Spinal cord (tissue), 10 donors: ENCODE results near the gene CNOT3. TPM values are rescaled to one million over a fixed set of nuclear protein-coding genes. Genes with fewer than 3 reads are reported as not detected.

Experiments used
- DNase-seq, 6 donors: peaks; one replicate each; pipeline versions ENCODE4 v3.0.0 to v3.0.0-alpha.2; 2013 to 2015; ENCODE audit warnings: low spot score in 6 of 6, low read depth in 4 of 6
- H3K27ac ChIP-seq: one replicate; pipeline ENCODE4 v1.5.1; 2013; ENCODE audit warnings: low read depth, low read length, control low read depth
- H3K27me3 ChIP-seq: one replicate; pipeline ENCODE4 v1.6.1; 2013; ENCODE audit warnings: low read length; ENCODE audit not compliant: control insufficient read depth, insufficient read depth
- H3K36me3 ChIP-seq: one replicate; pipeline ENCODE4 v1.6.1; 2013; ENCODE audit warnings: low read length; ENCODE audit not compliant: control insufficient read depth, insufficient read depth
- H3K4me1 ChIP-seq: one replicate; pipeline ENCODE4 v1.6.1; 2013; ENCODE audit warnings: low read length; ENCODE audit not compliant: control insufficient read depth, insufficient read depth
- H3K4me3 ChIP-seq: one replicate; pipeline ENCODE4 v1.5.1; 2013; ENCODE audit warnings: low read depth, low read length, control low read depth
- H3K9me3 ChIP-seq: one replicate; pipeline ENCODE4 v1.6.1; 2013; ENCODE audit warnings: low read length; ENCODE audit not compliant: control insufficient read depth, insufficient read depth
- WGBS: methylation state at CpG from one replicate; pipeline ENCODE4 v1.1.5; 2013; ENCODE audit warnings: missing lambda C conversion rate; ENCODE audit not compliant: insufficient coverage; 5-methylcytosine and 5-hydroxymethylcytosine counted together
- polyA plus RNA-seq, 2 donors: library from polyadenylated mRNA; unstranded; fragments of 120-200 nt; gene quantifications; one replicate each; pipeline ENCODE4 v1.2.1, GENCODE V29; 2013; ENCODE audit not compliant: insufficient read length in 2 of 2
- total RNA-seq, 2 donors: library from RNA; depleted of rRNA in 1 of 2; stranded (reverse); fragments of 120-200 nt in 1 of 2; fragments of >200 nt in 1 of 2; gene quantifications; one replicate each; pipeline versions ENCODE4 v1.2.3 to v1.2.4, GENCODE V29; 2013 to 2014
- donor health status: healthy.

Gene CNOT3
- total and polyA plus RNA-seq, 4 donors: 7.2 to 62.9 (median 36.7) TPM

GRCh38 chr19:54115109-54116063 is 22.2 kb upstream of the CNOT3 start, which contains the start of the genes PRPF31 and TFPT:
Gene PRPF31 (plus strand): TSS chr19:54115754. CDS start chr19:54118279, 2,525 bp downstream.
Gene TFPT (minus strand): TSS chr19:54115657. CDS start chr19:54115269, 388 bp downstream.
- H3K27ac ChIP-seq: peak within 1 kb of the TSS; percentile 94
- WGBS: 0% methylated on average over 51 of the region's 60 CpGs
- H3K4me1 ChIP-seq: peaks cover 23% of the 10 kb centered on the region
- DNase-seq: peak; percentile 98 to 100 (median 100)
- no peaks in the 10 kb centered on the region for H3K27me3 ChIP-seq
- H3K36me3 ChIP-seq: peaks cover 54% of the 10 kb centered on the region
- no peaks in the 10 kb centered on the region for H3K9me3 ChIP-seq
- H3K4me3 ChIP-seq: peak within 1 kb of the TSS; percentile 89

GRCh38 chr19:54121259-54121658 is 16.3 kb upstream of the CNOT3 start:
- DNase-seq: no peak
- peaks cover 84% of the 10 kb centered on the region for H3K36me3 ChIP-seq
- no peak overlapping the region for H3K4me3 ChIP-seq
- no peaks in the 10 kb centered on the region for H3K9me3 ChIP-seq
- WGBS: 98% methylated on average over 8 of the region's 10 CpGs
- H3K4me1 ChIP-seq: peaks cover 7% of the 10 kb centered on the region
- no peaks in the 10 kb centered on the region for H3K27me3 ChIP-seq
- H3K27ac ChIP-seq: no peak overlapping the region

- H3K36me3 ChIP-seq: peaks cover 98% of the 10 kb centered on the region
- WGBS: 96% methylated on average over 17 of the region's 17 CpGs
- H3K9me3 ChIP-seq: no peaks in the 10 kb centered on the region
- H3K4me1 ChIP-seq: no peaks in the 10 kb centered on the region
- H3K27me3 ChIP-seq: no peaks in the 10 kb centered on the region
- no peak overlapping the region for H3K4me3 ChIP-seq
- no peak overlapping the region for H3K27ac ChIP-seq
- DNase-seq: no peak
Observed at GRCh38 chr19:54123682-54124081, 13.9 kb upstream of the CNOT3 start.

- Histone ChIP-seq H3K4me1 (no peaks in the 10 kb centered on the region), H3K27me3 (no peaks in the 10 kb centered on the region), H3K9me3 (no peaks in the 10 kb centered on the region), H3K36me3 (peaks cover 99% of the 10 kb centered on the region), H3K4me3 (no peak overlapping the region), H3K27ac (no peak overlapping the region)
- no peak for DNase-seq
- WGBS: 94% methylated on average over 19 of the region's 19 CpGs
Observed at GRCh38 chr19:54124393-54124792, 13.2 kb upstream of the CNOT3 start.

- WGBS: 94% methylated on average over 9 of the region's 9 CpGs
- H3K9me3 ChIP-seq: no peaks in the 10 kb centered on the region
- no peaks in the 10 kb centered on the region for H3K4me1 ChIP-seq
- H3K36me3 ChIP-seq: peaks cover 99% of the 10 kb centered on the region
- H3K27ac ChIP-seq: no peak overlapping the region
- H3K27me3 ChIP-seq: no peaks in the 10 kb centered on the region
- no peak for DNase-seq
- H3K4me3 ChIP-seq: no peak overlapping the region
Observed at GRCh38 chr19:54125713-54126112, 11.8 kb upstream of the CNOT3 start.

DNA sequence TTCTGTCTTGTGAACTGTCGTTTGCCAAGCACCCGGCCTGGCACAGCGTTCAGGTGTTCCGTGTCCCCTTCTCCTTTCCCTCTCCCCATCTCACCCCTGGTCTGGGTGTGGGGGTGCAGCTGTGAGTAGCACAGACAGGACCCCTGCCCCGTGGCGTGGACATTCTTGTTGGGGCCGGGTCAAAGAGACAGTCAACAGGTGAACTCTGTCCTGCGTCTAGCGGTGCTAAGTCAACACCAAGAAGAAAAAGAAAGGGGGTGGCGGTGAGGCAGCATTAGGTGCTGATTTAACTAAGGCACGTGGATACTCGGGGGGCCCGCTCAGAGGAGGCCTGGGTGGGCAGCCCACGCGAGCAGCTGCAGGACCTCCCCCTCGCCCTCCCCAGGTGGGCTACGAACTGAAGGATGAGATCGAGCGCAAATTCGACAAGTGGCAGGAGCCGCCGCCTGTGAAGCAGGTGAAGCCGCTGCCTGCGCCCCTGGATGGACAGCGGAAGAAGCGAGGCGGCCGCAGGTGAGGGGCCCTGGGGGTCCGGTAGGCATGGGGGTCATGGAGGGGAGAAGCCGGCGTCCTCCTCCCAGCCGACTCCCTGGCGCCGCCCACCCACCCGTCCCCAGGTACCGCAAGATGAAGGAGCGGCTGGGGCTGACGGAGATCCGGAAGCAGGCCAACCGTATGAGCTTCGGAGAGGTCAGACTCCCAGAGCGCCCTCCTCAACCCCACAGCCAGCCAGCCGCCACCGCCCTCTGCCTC is 9.7 kb upstream of the CNOT3 start:
- no peak overlapping the region for H3K27ac ChIP-seq
- no peaks in the 10 kb centered on the region for H3K9me3 ChIP-seq
- no peaks in the 10 kb centered on the region for H3K4me1 ChIP-seq
- WGBS: 98% methylated on average over 38 of the region's 44 CpGs
- H3K36me3 ChIP-seq: peaks cover 93% of the 10 kb centered on the region
- no peak for DNase-seq
- H3K4me3 ChIP-seq: no peak overlapping the region
- no peaks in the 10 kb centered on the region for H3K27me3 ChIP-seq

DNA sequence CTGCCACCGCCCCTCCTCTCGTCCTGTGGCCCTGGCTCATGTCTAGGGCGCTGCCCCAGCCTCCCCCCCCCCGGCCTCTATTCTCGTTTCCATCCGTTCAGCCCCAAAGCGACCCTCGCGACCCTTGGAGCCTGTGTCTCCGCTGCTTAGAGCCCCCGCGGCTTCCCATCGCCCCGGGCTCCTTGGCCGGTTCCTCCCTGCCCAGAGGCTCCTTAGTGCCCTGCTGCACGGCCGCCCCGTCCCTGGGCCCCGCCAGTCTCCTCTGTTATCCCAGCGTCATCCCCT is 9.2 kb upstream of the CNOT3 start:
- H3K4me1 ChIP-seq: no peaks in the 10 kb centered on the region
- H3K36me3 ChIP-seq: peaks cover 92% of the 10 kb centered on the region
- no peaks in the 10 kb centered on the region for H3K9me3 ChIP-seq
- WGBS: 87% methylated on average over 18 of the region's 20 CpGs
- no peak overlapping the region for H3K4me3 ChIP-seq
- no peak overlapping the region for H3K27ac ChIP-seq
- no peak for DNase-seq
- no peaks in the 10 kb centered on the region for H3K27me3 ChIP-seq

GRCh38 chr19:54128796-54129616 is 8.6 kb upstream of the CNOT3 start:
- Histone ChIP-seq H3K4me3 (no peak overlapping the region), H3K36me3 (peaks cover 89% of the 10 kb centered on the region), H3K9me3 (no peaks in the 10 kb centered on the region), H3K27ac (no peak overlapping the region), H3K27me3 (no peaks in the 10 kb centered on the region), H3K4me1 (no peaks in the 10 kb centered on the region)
- 96% methylated on average over 40 of the region's 41 CpGs for WGBS
- DNase-seq: no peak

DNA sequence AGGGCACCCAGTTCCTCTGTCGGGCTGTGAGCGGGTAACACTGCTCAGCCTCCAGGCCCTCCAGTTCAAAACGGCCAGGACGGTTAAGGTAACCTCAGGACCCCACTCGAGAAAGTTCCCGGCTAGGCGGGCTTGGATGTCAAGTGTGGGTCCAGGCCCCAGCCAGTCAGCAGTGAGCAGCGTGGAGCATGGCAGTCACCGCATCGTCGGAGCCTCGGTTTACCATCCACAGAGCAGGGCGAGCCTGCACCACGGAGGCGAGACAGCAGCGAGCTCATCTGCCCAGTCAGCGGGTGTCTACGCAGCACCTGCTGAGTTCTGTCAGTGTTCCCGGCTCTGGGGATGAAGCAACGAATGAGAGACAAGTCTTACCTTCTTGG is 8.0 kb upstream of the CNOT3 start:
- Histone ChIP-seq H3K27ac (no peak overlapping the region), H3K36me3 (peaks cover 82% of the 10 kb centered on the region), H3K4me3 (no peak overlapping the region), H3K9me3 (no peaks in the 10 kb centered on the region), H3K27me3 (no peaks in the 10 kb centered on the region), H3K4me1 (no peaks in the 10 kb centered on the region)
- 97% methylated on average over 19 of the region's 20 CpGs for WGBS
- DNase-seq: no peak
